ENCODE measurements around the gene COX7A2L. TPM values are rescaled to one million over a fixed set of nuclear protein-coding genes. Genes with fewer than 3 reads are reported as not detected.

Gene COX7A2L
- polyA plus RNA-seq, 1 donor (not counting 4 experiments of a cell fraction or from before 2014, with no cell fraction given) = 172 TPM

- peak overlapping the region; percentile 39 for H2AFZ ChIP-seq (ENCODE audit: control insufficient read depth, low read length)
- H3K9ac ChIP-seq (ENCODE audit: control insufficient read depth, extremely low read depth, insufficient read depth, low read length) = no peak overlapping the region
- dilution Hi-C loops (cut with MboI; ENCODE audit: extremely low pct_ligation_motif_present, low sequenced_read_pairs) = no loop called here
- peak overlapping the region; percentile 21 for H3K27ac ChIP-seq (ENCODE audit: control insufficient read depth, insufficient read depth, low read length)
- no peaks in the 10 kb centered on the region for H3K9me3 ChIP-seq (ENCODE audit: control insufficient read depth, low read depth, low read length)
- H3K4me2 ChIP-seq (ENCODE audit: control insufficient read depth, extremely low read depth, insufficient read depth, low read depth, low read length) = peak overlapping the region; percentile 35
- no peak for TF ChIP-seq CTCF (optimal IDR thresholded peaks at IDR 0.05 in 1 of 3, IDR thresholded peaks at IDR 0.05 in 1 of 3, conservative IDR thresholded peaks at IDR 0.05 in 1 of 3; ENCODE audit: extremely low read depth in 1 of 3, insufficient read depth in 2 of 3, low read length in 3 of 3)
- no peak for TF ChIP-seq EZH2 (IDR thresholded peaks at IDR 0.05; ENCODE audit: low read length)
- no peaks in the 10 kb centered on the region for H3K79me2 ChIP-seq (ENCODE audit: control insufficient read depth, insufficient read depth, low read length)
- H3K27me3 ChIP-seq (ENCODE audit: control insufficient read depth, extremely low read depth, insufficient read depth, low read length) = no peaks in the 10 kb centered on the region
- H3K9me1 ChIP-seq (ENCODE audit: control insufficient read depth, extremely low read depth, insufficient read depth, low read length) = no peaks in the 10 kb centered on the region
- FAIRE-seq (peak; percentile 89), DNase-seq (ENCODE audit: low read depth, low spot score) (peak; percentile 17)
- H3K4me1 ChIP-seq (ENCODE audit: control insufficient read depth, extremely low read depth, insufficient read depth, low read length) = peaks cover 17% of the 10 kb centered on the region
- no peaks in the 10 kb centered on the region for H4K20me1 ChIP-seq (ENCODE audit: control insufficient read depth, extremely low read depth, insufficient read depth, low read length)
- H3K36me3 ChIP-seq (ENCODE audit: control insufficient read depth in 2 of 2, extremely low read depth in 1 of 2, insufficient read depth in 2 of 2, low read length in 2 of 2) = peaks cover 0 to 3% of the 10 kb centered on the region in 2 experiments
- no peak overlapping the region for H3K4me3 ChIP-seq (ENCODE audit: control insufficient read depth in 2 of 3, extremely low read depth in 1 of 3, insufficient read depth in 2 of 3, low read depth in 1 of 3, low read length in 3 of 3)
Measured at GRCh38 chr2:42314892-42315468, 46.0 kb downstream of the COX7A2L start.

GRCh38 chr2:42312106-42312505 is 48.9 kb downstream of the COX7A2L start:
- H3K9me1 ChIP-seq (ENCODE audit: control insufficient read depth, extremely low read depth, insufficient read depth, low read length) = no peaks in the 10 kb centered on the region
- H3K79me2 ChIP-seq (ENCODE audit: control insufficient read depth, insufficient read depth, low read length) = no peaks in the 10 kb centered on the region
- no peaks in the 10 kb centered on the region for H4K20me1 ChIP-seq (ENCODE audit: control insufficient read depth, extremely low read depth, insufficient read depth, low read length)
- H3K27me3 ChIP-seq (ENCODE audit: control insufficient read depth, extremely low read depth, insufficient read depth, low read length) = no peaks in the 10 kb centered on the region
- peaks cover 17% of the 10 kb centered on the region for H3K4me1 ChIP-seq (ENCODE audit: control insufficient read depth, extremely low read depth, insufficient read depth, low read length)
- FAIRE-seq (no peak), DNase-seq (ENCODE audit: low read depth, low spot score) (no peak)
- no peak overlapping the region for H2AFZ ChIP-seq (ENCODE audit: control insufficient read depth, low read length)
- TF ChIP-seq CTCF (optimal IDR thresholded peaks at IDR 0.05 in 1 of 3, IDR thresholded peaks at IDR 0.05 in 1 of 3, conservative IDR thresholded peaks at IDR 0.05 in 1 of 3; ENCODE audit: extremely low read depth in 1 of 3, insufficient read depth in 2 of 3, low read length in 3 of 3) = no peak
- TF ChIP-seq EZH2 (IDR thresholded peaks at IDR 0.05; ENCODE audit: low read length) = no peak
- no peak overlapping the region for H3K4me2 ChIP-seq (ENCODE audit: control insufficient read depth, extremely low read depth, insufficient read depth, low read depth, low read length)
- dilution Hi-C loops (cut with MboI; ENCODE audit: extremely low pct_ligation_motif_present, low sequenced_read_pairs) = no loop called here
- no peak overlapping the region for H3K9ac ChIP-seq (ENCODE audit: control insufficient read depth, extremely low read depth, insufficient read depth, low read length)
- no peak overlapping the region for H3K4me3 ChIP-seq (ENCODE audit: control insufficient read depth in 2 of 3, extremely low read depth in 1 of 3, insufficient read depth in 2 of 3, low read depth in 1 of 3, low read length in 3 of 3)
- H3K9me3 ChIP-seq (ENCODE audit: control insufficient read depth, low read depth, low read length) = no peaks in the 10 kb centered on the region
- no peaks in the 10 kb centered on the region for H3K36me3 ChIP-seq (ENCODE audit: control insufficient read depth in 2 of 2, extremely low read depth in 1 of 2, insufficient read depth in 2 of 2, low read length in 2 of 2)
- no peak overlapping the region for H3K27ac ChIP-seq (ENCODE audit: control insufficient read depth, insufficient read depth, low read length)

Data from keratinocyte (primary cell).